Mucosa of gallbladder (tissue), 1 donor: Measurements from ENCODE around the gene AIF1. TPM values are rescaled to one million over a fixed set of nuclear protein-coding genes. Genes with fewer than 3 reads are reported as not detected.

ENCODE experiments used
- DNase-seq: peaks from one replicate; pipeline ENCODE4 v3.0.0-alpha.2; 2020; ENCODE audit warnings: low spot score
- total RNA-seq: library from RNA; stranded (reverse); gene quantifications from one replicate; pipeline ENCODE4 v1.2.1, GENCODE V29; 2021
- donor health status: DM: no; HTN: no; CAD: no.

AIF1 gene
- total RNA-seq, 1 donor from 2014 or later, result 26.8 TPM

- no peak for DNase-seq
These were observed 48.3 kb downstream of the AIF1 start for GRCh38 chr6:31663126-31663960.

GRCh38 chr6:31663961-31664789 is 49.1 kb downstream of the AIF1 start:
- no peak for DNase-seq

GRCh38 chr6:31664790-31665500 is 49.9 kb downstream of the AIF1 start, which contains the start of gene GPANK1:
TSS of gene GPANK1 (minus strand) at chr6:31664997. CDS start at chr6:31664478, 519 bp downstream.
- DNase-seq, result peak; percentile 95

GRCh38 chr6:31665501-31666336 is 50.7 kb downstream of the AIF1 start, which contains the start of gene CSNK2B:
TSS of gene CSNK2B (plus strand) at chr6:31666080. CDS start at chr6:31666832, 752 bp downstream.
- DNase-seq, result peak; percentile 98

GRCh38 chr6:31666337-31666965 is 51.4 kb downstream of the AIF1 start:
- DNase-seq, result no peak

Other genes starting within 250 kb of the AIF1 start
- gene MICA, start 211.6 kb upstream of the AIF1 start, total RNA-seq, result 31.7 TPM
- gene MICB, start 117.1 kb upstream of the AIF1 start, total RNA-seq, result 2.7 TPM
- not detected for gene MCCD1, start 86.3 kb upstream of the AIF1 start, total RNA-seq
- gene DDX39B, start 73.2 kb upstream of the AIF1 start, total RNA-seq, result 246 TPM
- gene ATP6V1G2, start 68.6 kb upstream of the AIF1 start, total RNA-seq, result 4.1 TPM
- gene NFKBIL1, start 67.6 kb upstream of the AIF1 start, total RNA-seq, result 27.7 TPM
- gene LTA, start 42.9 kb upstream of the AIF1 start, total RNA-seq, result 1.9 TPM
- gene TNF, start 39.7 kb upstream of the AIF1 start, total RNA-seq, result 6.6 TPM
- gene LTB, start 32.8 kb upstream of the AIF1 start, total RNA-seq, result 4.9 TPM
- 18.4 TPM for gene LST1, start 29.0 kb upstream of the AIF1 start, total RNA-seq
- gene NCR3, start 22.2 kb upstream of the AIF1 start, total RNA-seq, result not detected
- gene PRRC2A, start 5.5 kb downstream of the AIF1 start, total RNA-seq, result 162 TPM
- gene BAG6, start 37.4 kb downstream of the AIF1 start, total RNA-seq, result 288 TPM
- gene APOM, start 40.7 kb downstream of the AIF1 start, total RNA-seq, result 2.2 TPM
- 30.5 TPM for gene C6orf47, start 45.5 kb downstream of the AIF1 start, total RNA-seq
- gene GPANK1, start 49.8 kb downstream of the AIF1 start, total RNA-seq, result 18.7 TPM
- 108 TPM for gene CSNK2B, start 50.8 kb downstream of the AIF1 start, total RNA-seq
- gene LY6G5B, start 54.7 kb downstream of the AIF1 start, total RNA-seq, result 8.1 TPM
- gene LY6G5C, start 65.8 kb downstream of the AIF1 start, total RNA-seq, result 5.2 TPM
- 103 TPM for gene ABHD16A, start 88.1 kb downstream of the AIF1 start, total RNA-seq
- not detected for gene LY6G6F, start 91.6 kb downstream of the AIF1 start, total RNA-seq
- gene LY6G6D, start 100.1 kb downstream of the AIF1 start, total RNA-seq, result not detected
- gene LY6G6C, start 106.5 kb downstream of the AIF1 start, total RNA-seq, result not detected
- 0.37 TPM for gene MPIG6B, start 108.1 kb downstream of the AIF1 start, total RNA-seq
- 130 TPM for gene DDAH2, start 114.1 kb downstream of the AIF1 start, total RNA-seq
- 394 TPM for gene CLIC1, start 121.3 kb downstream of the AIF1 start, total RNA-seq
- 19.7 TPM for gene MSH5, start 124.8 kb downstream of the AIF1 start, total RNA-seq
- 2.7 TPM for gene SAPCD1, start 147.4 kb downstream of the AIF1 start, total RNA-seq
- gene VWA7, start 162.1 kb downstream of the AIF1 start, total RNA-seq, result 18.5 TPM
- 49.7 TPM for gene VARS1, start 180.5 kb downstream of the AIF1 start, total RNA-seq
- 32.5 TPM for gene LSM2, start 191.7 kb downstream of the AIF1 start, total RNA-seq
- gene HSPA1L, start 200.0 kb downstream of the AIF1 start, total RNA-seq, result 2.8 TPM
- gene HSPA1A, start 200.3 kb downstream of the AIF1 start, total RNA-seq, result 347 TPM
- 277 TPM for gene HSPA1B, start 212.5 kb downstream of the AIF1 start, total RNA-seq
- gene NEU1, start 247.6 kb downstream of the AIF1 start, total RNA-seq, result 91.2 TPM